K562 (cell line): ENCODE measurements around the gene SMCO3. TPM values are rescaled to one million over a fixed set of nuclear protein-coding genes. Genes with fewer than 3 reads are reported as not detected.

Experiments
- ATAC-seq: fragments of 200-7000 bp; cut with Tn5 transposase; 3 replicates; pipeline ENCODE4 v1.9.1; 2020; ENCODE audit warnings: moderate library complexity
- BruUV-seq: library from RNA; stranded (reverse); fragments of 400-500 nt; replicated peaks from 2 replicates; lab custom pipeline; 2021; lab: Mats Ljungman, UMichigan
- CTCF ChIA-PET: fragments of 300-600 bp; formaldehyde crosslinking; extraction: SDS; loops from one replicate; lab custom pipeline; 2021; ENCODE audit warnings: low intra/inter-chr PET ratio; lab: Yijun Ruan, JAX
- POLR2A ChIA-PET: fragments of 300-600, 350-650 bp; sonication (Branson Sonifier 250); formaldehyde crosslinking; extraction: SDS; loops from one replicate; lab custom pipeline; 2021; ENCODE audit warnings: antibody characterized with exemption, inconsistent platforms; lab: Yijun Ruan, JAX
- DNase-seq, 4 experiments: peaks; one replicate each; pipeline versions ENCODE4 v3.0.0 to v3.0.0-alpha.2; 2011 to 2018; ENCODE audit warnings: low spot score in 3 of 4, mixed read lengths in 3 of 4; ENCODE audit errors: extremely low read depth in 1 of 4
- FAIRE-seq: peaks from 2 replicates; lab custom pipeline; 2011; peaks lifted over from hg19 to GRCh38; lab: Jason Lieb, UNC
- H2AFZ ChIP-seq: 2 replicates; pipeline ENCODE4 v1.6.0; 2011; ENCODE audit warnings: low read depth, low read length, control low read depth, inconsistent platforms
- H3K27ac ChIP-seq: fragments of 200-600 bp; 3 replicates; pipeline ENCODE4 v1.8.0; 2011; ENCODE audit warnings: low read depth, mild to moderate bottlenecking, control low read depth, inconsistent platforms, low read length, moderate library complexity, mixed read lengths; ENCODE audit errors: extremely low read depth
- H3K27me3 ChIP-seq, 2 experiments: fragments of 300-600 bp in 1 of 2; 2 replicates in 1 of 2; 3 replicates in 1 of 2; pipeline versions ENCODE4 v1.6.0 to v1.8.0; 2011; ENCODE audit warnings: inconsistent platforms in 2 of 2, low read length in 2 of 2, mild to moderate bottlenecking in 1 of 2, mixed read lengths in 1 of 2, moderate library complexity in 1 of 2; ENCODE audit not compliant: control insufficient read depth in 2 of 2, insufficient read depth in 2 of 2
- H3K36me3 ChIP-seq: fragments of 300-600 bp; 3 replicates; pipeline ENCODE4 v1.8.0; 2011; ENCODE audit warnings: mild to moderate bottlenecking, low read length, inconsistent platforms; ENCODE audit not compliant: control insufficient read depth, insufficient read depth
- H3K4me1 ChIP-seq, 2 experiments: fragments of 200-600 bp in 1 of 2; replicated peaks in 1 of 2; 2 replicates in 1 of 2; 3 replicates in 1 of 2; pipeline versions ENCODE4 v1.5.1 to v1.8.0; 2011; ENCODE audit warnings: inconsistent platforms in 2 of 2, low read length in 2 of 2, mild to moderate bottlenecking in 1 of 2, mixed read lengths in 1 of 2, moderate library complexity in 1 of 2; ENCODE audit not compliant: control insufficient read depth in 2 of 2, insufficient read depth in 2 of 2
- H3K4me2 ChIP-seq: 2 replicates; pipeline ENCODE4 v1.6.1; 2011; ENCODE audit warnings: low read length, control low read depth, inconsistent platforms, mixed read lengths; ENCODE audit not compliant: insufficient read depth
- H3K4me3 ChIP-seq: fragments of 200-600 bp; sonication (generic), shearing (Covaris generic); 2 replicates; pipeline ENCODE4 v1.5.1; 2016; ENCODE audit warnings: control low read depth, inconsistent platforms
- H3K79me2 ChIP-seq: fragments of 200-600 bp; 3 replicates; pipeline ENCODE4 v1.8.0; 2011; ENCODE audit warnings: low read length, inconsistent platforms; ENCODE audit not compliant: control insufficient read depth, insufficient read depth
- H3K9ac ChIP-seq, 2 experiments: 2 replicates each; pipeline versions ENCODE4 v1.6.0 to v1.6.1; 2011; ENCODE audit warnings: low read depth in 2 of 2, low read length in 2 of 2, control low read depth in 1 of 2, inconsistent platforms in 1 of 2, mild to moderate bottlenecking in 1 of 2, mixed read lengths in 1 of 2; ENCODE audit not compliant: insufficient read depth in 1 of 2
- H3K9me1 ChIP-seq: one replicate; pipeline ENCODE4 v1.6.0; 2011; ENCODE audit warnings: inconsistent platforms, mild to moderate bottlenecking, low read length, moderate library complexity; ENCODE audit not compliant: control insufficient read depth, insufficient read depth
- H3K9me3 ChIP-seq: replicated peaks from 2 replicates; pipeline ENCODE4 v1.5.1; 2011; ENCODE audit warnings: low read depth, low read length, inconsistent platforms; ENCODE audit not compliant: control insufficient read depth, insufficient read depth
- H4K20me1 ChIP-seq: replicated peaks from 2 replicates; pipeline ENCODE4 v1.6.1; 2011; ENCODE audit warnings: low read length, inconsistent platforms, mixed read lengths; ENCODE audit not compliant: control insufficient read depth, insufficient read depth
- CAMTA2 ChIP-seq: fragments of 250-450 bp; sonication (Bioruptor Pico); conservative IDR thresholded peaks from 2 replicates; pipeline ENCODE4 v1.5.1; 2022
- CBX8 ChIP-seq: fragments of 200-600 bp; sonication (generic); IDR thresholded peaks from 2 replicates; pipeline ENCODE4 v1.6.1; 2012; ENCODE audit warnings: borderline replicate concordance, mixed run types, low read depth, mild to moderate bottlenecking, moderate library complexity, mixed read lengths, low read length, control low read depth, inconsistent platforms; ENCODE audit not compliant: poor library complexity, severe bottlenecking; ENCODE audit errors: extremely low read depth
- CEBPG ChIP-seq, 3 experiments: fragments of 200-800 bp in 1 of 3; sonication (Bioruptor generic) in 1 of 3; sonication (generic) in 1 of 3; formaldehyde crosslinking in 1 of 3; IDR thresholded peaks in 2 of 3; conservative IDR thresholded peaks in 1 of 3; 2 replicates each; pipeline versions ENCODE4 v1.6.1 to v1.8.0; 2016 to 2022; ENCODE audit warnings: missing compliant biosample characterization in 2 of 3, missing genetic modification characterization in 2 of 3, mild to moderate bottlenecking in 1 of 3, missing genetic modification reagents in 1 of 3
- EGR1 ChIP-seq: fragments of 450-650 bp; conservative IDR thresholded peaks from 2 replicates; pipeline ENCODE4 v1.6.1; 2017; ENCODE audit warnings: mild to moderate bottlenecking
- MNT ChIP-seq, 2 experiments: fragments of 450-650 bp; conservative IDR thresholded peaks; 2 replicates each; pipeline ENCODE4 v1.6.1; 2017; ENCODE audit warnings: mild to moderate bottlenecking in 2 of 2, moderate library complexity in 2 of 2
- NR2C2 ChIP-seq, 2 experiments: fragments of 200-800 bp in 1 of 2; sonication (Bioruptor generic) in 1 of 2; sonication (generic) in 1 of 2; formaldehyde crosslinking in 1 of 2; IDR thresholded peaks; 2 replicates each; pipeline versions ENCODE4 v1.6.1 to v1.8.0; 2016 to 2022; ENCODE audit warnings: mild to moderate bottlenecking in 1 of 2, missing compliant biosample characterization in 1 of 2, missing genetic modification characterization in 1 of 2, missing genetic modification reagents in 1 of 2
- PHB ChIP-seq: fragments of 250-450 bp; sonication (Bioruptor Pico); IDR thresholded peaks from 2 replicates; pipeline ENCODE4 v1.5.0; 2021
- SMAD4 ChIP-seq: fragments of 250-450 bp; sonication (Bioruptor Pico); conservative IDR thresholded peaks from 2 replicates; pipeline ENCODE4 v1.8.0; 2021; ENCODE audit warnings: inconsistent platforms, mild to moderate bottlenecking, moderate library complexity
- SNIP1 ChIP-seq: fragments of 450-650 bp; IDR thresholded peaks from 2 replicates; pipeline ENCODE4 v1.7.1; 2017; ENCODE audit warnings: low read depth, mild to moderate bottlenecking
- TOE1 ChIP-seq, 2 experiments: fragments of 450-650 bp in 1 of 2; sonication (generic) in 1 of 2; formaldehyde crosslinking in 1 of 2; IDR thresholded peaks; 2 replicates each; pipeline versions ENCODE4 v1.7.1 to v1.8.0; 2016 to 2022; ENCODE audit warnings: borderline replicate concordance in 2 of 2, mild to moderate bottlenecking in 2 of 2, antibody characterized with exemption in 1 of 2, inconsistent platforms in 1 of 2, low read depth in 1 of 2, missing genetic modification reagents in 1 of 2, moderate library complexity in 1 of 2
- ZNF133 ChIP-seq: fragments of 250-450 bp; sonication (Bioruptor Pico); IDR thresholded peaks from 2 replicates; pipeline ENCODE4 v1.4.0; 2020; ENCODE audit warnings: mild to moderate bottlenecking
- ZNF644 ChIP-seq: fragments of 200-800 bp; sonication (Bioruptor generic); IDR thresholded peaks from 2 replicates; pipeline ENCODE4 v1.6.1; 2016; ENCODE audit warnings: low read depth, missing genetic modification characterization, missing compliant biosample characterization
- WGBS: fragments of 100-300 bp; shearing (Covaris generic); methylation state at CpG from one replicate; pipeline ENCODE4 v1.1.6; 2016; ENCODE audit warnings: low coverage, mixed read lengths; ENCODE audit not compliant: insufficient coverage; ENCODE audit errors: missing lambda C conversion rate; 5-methylcytosine and 5-hydroxymethylcytosine counted together
- in situ Hi-C: fragments of 300-500 bp; cut with MboI; formaldehyde crosslinking; loops from 4 replicates; pipeline ENCODE4 v1.15.0; 2018; ENCODE audit warnings: inconsistent platforms, mixed read lengths
- intact Hi-C: fragments of 100-400 bp; cut with micrococcal nuclease; formaldehyde crosslinking; loops from 2 replicates; pipeline ENCODE4 v1.14.2; 2022
- polyA plus RNA-seq, 8 experiments: library from polyadenylated mRNA; depleted of rRNA in 4 of 8; stranded (reverse) in 5 of 8; unstranded in 3 of 8; fragments of >200 nt; fragmentation: Nextera tagmentation in 2 of 8; fragmentation: Illumina TruSeq in 1 of 8; extraction: Ambion mirVana in 2 of 8; extraction: Trizol in 1 of 8; gene quantifications; 2 replicates each; pipeline versions ENCODE4 v1.2.1 to v1.2.3, GENCODE V29; 2011 to 2014; ENCODE audit warnings: inconsistent platforms in 1 of 8, missing spikeins in 1 of 8
- total RNA-seq, 7 experiments: library from RNA; depleted of rRNA in 6 of 7; stranded (reverse); fragments of >200 nt in 6 of 7; fragmentation: Illumina TruSeq in 2 of 7; extraction: Trizol in 2 of 7; gene quantifications; 2 replicates each; pipeline versions ENCODE4 v1.2.1 to v1.2.3, GENCODE V29; 2011 to 2021; ENCODE audit warnings: low replicate concordance in 1 of 7

Gene SMCO3
- total and polyA plus RNA-seq, 9 of the 15 experiments (the other 6 are each of a cell fraction or from before 2014, with no cell fraction given): 0.10 to 0.14 TPM; not detected in 7

DNA sequence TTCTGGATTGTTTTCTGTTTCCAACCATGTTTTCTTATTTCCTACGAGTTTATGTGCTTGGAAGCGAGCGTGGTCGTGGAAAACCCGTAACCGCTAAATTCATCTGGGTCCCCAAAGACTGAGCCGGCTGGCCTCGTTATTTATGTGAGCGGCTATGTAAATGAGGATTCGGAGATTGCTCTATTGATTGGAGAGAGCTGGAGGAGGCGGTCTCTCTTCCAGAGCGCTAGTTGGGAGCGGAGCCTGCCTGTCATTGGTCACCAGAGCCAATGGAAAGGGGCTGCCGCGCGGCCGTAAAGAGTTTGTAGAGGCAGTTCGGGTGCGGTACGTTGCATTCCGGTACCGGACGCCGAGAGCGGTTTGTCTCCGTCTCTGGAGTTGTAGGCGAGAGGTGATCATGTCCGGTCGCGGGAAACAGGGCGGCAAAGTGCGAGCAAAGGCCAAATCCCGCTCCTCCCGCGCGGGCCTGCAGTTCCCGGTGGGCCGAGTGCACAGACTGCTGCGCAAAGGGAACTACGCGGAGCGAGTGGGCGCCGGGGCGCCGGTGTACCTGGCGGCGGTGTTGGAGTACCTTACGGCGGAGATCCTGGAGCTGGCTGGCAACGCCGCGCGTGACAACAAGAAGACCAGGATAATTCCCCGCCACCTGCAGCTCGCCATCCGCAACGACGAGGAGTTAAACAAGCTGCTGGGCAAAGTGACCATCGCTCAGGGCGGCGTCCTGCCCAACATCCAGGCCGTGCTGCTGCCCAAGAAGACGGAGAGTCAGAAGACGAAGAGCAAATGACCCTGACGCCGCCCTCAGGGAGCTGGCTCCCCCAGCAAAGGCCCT lies 39.7 kb downstream of the SMCO3 start:
- TF ChIP-seq EGR1 (no peak), NR2C2 (CRISPR knock-in tag; IDR thresholded peaks at IDR 0.05) (no peak), NR2C2 (tag; IDR thresholded peaks at IDR 0.05) (no peak), CAMTA2 (CRISPR knock-in tag) (no peak)
- H3K4me2 ChIP-seq: no peak overlapping the region
- intact Hi-C loops: no loop called here
- no peak for FAIRE-seq
- ChIA-PET CTCF (no interaction called here), POLR2A (no interaction called here)
- peaks cover 0 to 14% of the 10 kb centered on the region in 2 experiments; a peak in 2 of 5 replicates for H3K27me3 ChIP-seq
- 56% methylated on average over 31 of the region's 67 CpGs for WGBS
- ATAC-seq: no peak
- H3K4me3 ChIP-seq: no peak overlapping the region
- H4K20me1 ChIP-seq: no peaks in the 10 kb centered on the region
- H3K4me1 ChIP-seq: no peaks in the 10 kb centered on the region; a peak in 1 of 5 replicates
- no peak overlapping the region for H3K27ac ChIP-seq
- no TSS peak for BruUV-seq
- no peak overlapping the region for H3K9ac ChIP-seq
- DNase-seq: no peak
- H3K9me3 ChIP-seq: no peaks in the 10 kb centered on the region
- H3K79me2 ChIP-seq: no peaks in the 10 kb centered on the region
- H2AFZ ChIP-seq: no peak overlapping the region
- in situ Hi-C loops: no loop called here
- no peaks in the 10 kb centered on the region for H3K36me3 ChIP-seq
- no peaks in the 10 kb centered on the region for H3K9me1 ChIP-seq

DNA sequence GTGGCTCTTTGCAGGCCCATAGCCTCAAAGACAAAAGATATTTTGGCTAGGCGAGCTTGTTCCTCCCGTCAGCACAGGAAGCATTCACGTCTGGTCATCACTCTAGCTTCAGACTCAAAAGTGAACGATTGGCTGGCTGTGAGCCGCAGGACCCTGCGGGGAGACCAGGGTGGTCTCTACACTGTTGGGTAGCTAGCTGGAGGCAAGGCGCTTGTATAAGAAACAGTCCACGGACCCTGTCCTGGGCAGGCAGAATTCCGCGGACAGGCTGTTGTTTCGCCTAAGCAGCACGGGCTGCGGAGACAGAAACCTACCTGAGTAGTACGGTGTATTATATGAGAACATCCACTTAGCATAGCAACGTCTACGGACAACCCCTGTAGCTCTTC lies 40.3 kb downstream of the SMCO3 start:
- Histone ChIP-seq H3K36me3 (no peaks in the 10 kb centered on the region), H3K9ac (no peak overlapping the region), H3K4me1 (no peaks in the 10 kb centered on the region; a peak in 1 of 5 replicates), H3K27ac (no peak overlapping the region), H3K4me3 (no peak overlapping the region), H3K9me1 (no peaks in the 10 kb centered on the region), H3K79me2 (no peaks in the 10 kb centered on the region), H3K4me2 (no peak overlapping the region), H2AFZ (no peak overlapping the region), H3K27me3 (peaks cover 0 to 14% of the 10 kb centered on the region in 2 experiments; a peak in 2 of 5 replicates), H4K20me1 (no peaks in the 10 kb centered on the region), H3K9me3 (no peaks in the 10 kb centered on the region)
- CTCF ChIA-PET: no interaction called here
- POLR2A ChIA-PET: no interaction called here
- BruUV-seq: no TSS peak
- WGBS: 49% methylated on average over 14 of the region's 16 CpGs
- intact Hi-C loops (no loop called here), in situ Hi-C loops (no loop called here)
- ATAC-seq: no peak
- DNase-seq: no peak
- FAIRE-seq: no peak
- TF ChIP-seq TOE1 (IDR thresholded peaks at IDR 0.05; ENCODE audit: borderline replicate concordance): no peak
- no peak for TF ChIP-seq TOE1 (CRISPR knock-in tag; IDR thresholded peaks at IDR 0.05; ENCODE audit: borderline replicate concordance, low read depth)
- no peak for TF ChIP-seq MNT (conservative IDR thresholded peaks at IDR 0.05)
- TF ChIP-seq ZNF133 (CRISPR knock-in tag): no peak
- TF ChIP-seq CEBPG (CRISPR knock-in tag; IDR thresholded peaks at IDR 0.05): no peak
- no peak for TF ChIP-seq CEBPG (tag; conservative IDR thresholded peaks at IDR 0.05 in 1 of 2, IDR thresholded peaks at IDR 0.05 in 1 of 2)
- no peak for TF ChIP-seq PHB (CRISPR knock-in tag)
- no peak for TF ChIP-seq SNIP1
- TF ChIP-seq SMAD4 (CRISPR knock-in tag): no peak
- TF ChIP-seq CBX8: no peak
- TF ChIP-seq ZNF644 (tag): no peak
